ENCODE results near the gene CDH24. TPM values are rescaled to one million over a fixed set of nuclear protein-coding genes. Genes with fewer than 3 reads are reported as not detected.
A peak's percentile ranks its signal among the peaks of the same experiment; 100 is the strongest.

The CDH24 gene
- total and polyA plus RNA-seq, 10 of the 15 experiments (the other 5 are each of a cell fraction or from before 2014, with no cell fraction given): 0.10 to 1.5 (median 0.45) TPM; not detected in 2

DNA sequence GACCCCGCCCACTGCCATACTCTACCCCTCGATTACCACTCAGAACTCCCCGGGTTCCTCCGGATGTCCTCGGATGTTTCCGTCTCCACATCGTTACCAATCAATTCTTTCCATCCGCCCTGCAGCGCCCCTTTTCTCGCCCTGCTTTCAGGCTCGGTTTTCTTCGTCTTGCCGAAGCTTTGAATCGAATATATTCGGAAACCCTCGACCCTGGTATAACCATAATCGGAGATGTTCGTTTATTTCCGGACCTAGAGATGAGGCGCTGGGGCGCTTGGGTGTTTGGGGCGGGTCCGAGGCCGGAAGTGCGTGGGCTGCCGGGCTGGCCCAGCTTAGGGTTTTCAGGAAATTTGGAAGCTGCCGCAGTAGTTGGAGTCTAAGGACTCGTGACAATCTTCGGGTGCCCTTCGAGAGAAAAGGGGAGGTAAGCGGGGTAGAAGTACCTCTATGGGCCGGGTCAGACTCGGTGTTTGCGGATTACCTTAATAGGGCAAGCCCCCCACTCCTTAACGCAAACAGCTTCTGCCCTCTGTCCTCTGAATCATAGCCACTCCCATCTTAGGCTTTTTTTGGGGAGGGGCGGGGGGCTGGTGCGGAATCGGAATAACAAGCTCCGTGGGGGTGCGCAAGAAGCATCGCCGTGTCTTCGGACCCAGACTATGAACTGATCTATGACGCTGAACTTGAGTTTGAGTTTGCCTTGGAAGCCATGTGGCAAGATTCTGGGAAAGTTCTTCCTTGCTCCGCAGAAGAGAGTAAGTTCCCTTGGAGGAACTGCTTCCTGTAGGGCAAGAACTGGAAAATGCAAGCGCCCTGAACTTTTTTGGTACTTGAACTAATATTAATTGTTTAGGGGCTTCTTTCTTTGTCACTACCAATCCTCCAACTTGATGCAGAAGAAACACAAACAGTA, 38.1 kb upstream of the CDH24 start, which contains the start of gene C14orf119:
TSS of gene C14orf119 (plus strand) at position 310 of the 913 bp plus-strand sequence. CDS start 2,154 bp downstream, outside the sequence.
- CTCF ChIA-PET: interaction anchor here (0.6 to 3.7 kb wide), 25 partner anchors 8 to 1020 kb away, joined by 3 to 65 read pairs (median 4); partner anchors contain the start of genes CDH24, CEBPE, HAUS4 and PABPN1
- in situ Hi-C loops (cut with MboI) (no loop called here), intact Hi-C loops (cut with micrococcal nuclease; ENCODE audit: unreplicated experiment) (no loop called here)
- ATAC-seq (peak; percentile 93), FAIRE-seq (peak; percentile 99), DNase-seq (ENCODE audit: low read depth, low spot score) (peak; percentile 99)
- POLR2A ChIA-PET: interaction anchor here (0.6 to 2.3 kb wide), 20 partner anchors 9 to 686 kb away, joined by 3 to 19 read pairs (median 4); partner anchors contain the start of genes CDH24, DAD1, HAUS4 and HOMEZ
- Histone ChIP-seq H3K9me3 (replicated peaks; ENCODE audit: control insufficient read depth, insufficient read depth, low read length) (no peaks in the 10 kb centered on the region), H3K9ac (ENCODE audit: control insufficient read depth, insufficient read depth, low read length) (peak within 1 kb of the TSS; percentile 91), H3K79me2 (ENCODE audit: control insufficient read depth, insufficient read depth, low read length) (peaks cover 58% of the 10 kb centered on the region), H4K20me1 (ENCODE audit: control insufficient read depth, insufficient read depth) (0 out of 2 replicates have a peak, but pooled peaks cover 7% of the 10 kb centered on the region), H3K27ac (ENCODE audit: control insufficient read depth, insufficient read depth) (peak within 1 kb of the TSS; percentile 99), H3K27me3 (replicated peaks in 1 of 2; ENCODE audit: control insufficient read depth in 2 of 2, insufficient read depth in 2 of 2, low read length in 1 of 2) (no peaks in the 10 kb centered on the region), H2AFZ (ENCODE audit: control insufficient read depth, low read depth, low read length) (peak within 1 kb of the TSS; percentile 99), H3K4me1 (ENCODE audit: control insufficient read depth, insufficient read depth, low read length) (peaks cover 3% of the 10 kb centered on the region; the same call in 1 of the 2 replicates), H3K36me3 (ENCODE audit: control insufficient read depth in 2 of 2, insufficient read depth in 2 of 2, low read length in 1 of 2) (peaks cover 0 to 22% of the 10 kb centered on the region in 2 experiments; a peak in 3 of 4 replicates), H3K4me2 (ENCODE audit: control insufficient read depth, insufficient read depth) (peak within 1 kb of the TSS; percentile 88), H3K4me3 (peak within 1 kb of the TSS; percentile 92)
- SMC1A ChIA-PET (ENCODE audit: uncharacterized antibody, unreplicated experiment): interaction anchor here (0.7 to 3.0 kb wide), 20 partner anchors 9 to 207 kb away, joined by 3 to 15 read pairs (median 4); partner anchors contain the start of genes CIROP, PPP1R3E, PRMT5 and SLC7A8
- under 1% methylated on average over 46 of the region's 46 CpGs for WGBS (ENCODE audit: insufficient coverage, insufficient replicate concordance, low lambda C conversion rate, missing lambda C conversion rate)
- TSS peak; percentile 85 for BruUV-seq (replicated peaks)
- RAD21 ChIA-PET (ENCODE audit: unreplicated experiment): interaction anchor here (0.7 to 2.5 kb wide), 15 partner anchors 13 to 618 kb away, joined by 3 to 23 read pairs (median 5); partner anchors contain the start of genes HOMEZ, PABPN1, PPP1R3E and RBM23
- TF ChIP-seq BHLHE40 (IDR thresholded peaks at IDR 0.05; ENCODE audit: borderline replicate concordance in 1 of 2, low read depth in 2 of 2, low read length in 1 of 2) (peak; percentile 5 to 20; a peak in 1 of 4 replicates), KDM1A (IDR thresholded peaks at IDR 0.05; ENCODE audit: borderline replicate concordance) (no peak), LARP7 (IDR thresholded peaks at IDR 0.05) (peak; percentile 24; the same call in 1 of the 2 replicates), IKZF2 (IDR thresholded peaks at IDR 0.05) (peak in 1 of 2 experiments; percentile 70; a peak in 3 of 4 replicates), MYC (IDR thresholded peaks at IDR 0.05; ENCODE audit: insufficient read depth, insufficient read length, insufficient replicate concordance, low read length, severe bottlenecking) (no peak), EGR1 (IDR thresholded peaks at IDR 0.05; ENCODE audit: borderline replicate concordance in 1 of 2, low read depth in 2 of 2, low read length in 2 of 2) (peak in 1 of 2 experiments; percentile 95; a peak in 2 of 3 replicates), EED (IDR thresholded peaks at IDR 0.05; ENCODE audit: low read depth) (peak; percentile 55; the same call in 1 of the 2 replicates), CTCF (IDR thresholded peaks at IDR 0.05 in 2 of 3, conservative IDR thresholded peaks at IDR 0.05 in 1 of 3; ENCODE audit: control insufficient read depth in 2 of 3, extremely low read depth in 1 of 3, insufficient read depth in 1 of 3, low read depth in 3 of 3, low read length in 3 of 3) (no peak), MXI1 (IDR thresholded peaks at IDR 0.05; ENCODE audit: low read depth, low read length) (peak; percentile 60), GATAD2B (conservative IDR thresholded peaks at IDR 0.05; ENCODE audit: low read depth) (0 out of 2 replicates have a peak, but pooled peaks have one; percentile 21), MEF2B (IDR thresholded peaks at IDR 0.05; ENCODE audit: partially characterized antibody, poor library complexity, severe bottlenecking) (peak; percentile 28), FOXK2 (IDR thresholded peaks at IDR 0.05) (peak; percentile 50; the same call in 1 of the 2 replicates), GABPA (IDR thresholded peaks at IDR 0.05; ENCODE audit: low read depth) (0 out of 2 replicates have a peak, but pooled peaks have one; percentile 62), RB1 (IDR thresholded peaks at IDR 0.05; ENCODE audit: borderline replicate concordance) (0 out of 2 replicates have a peak, but pooled peaks have one; percentile 21), MTA2 (IDR thresholded peaks at IDR 0.05; ENCODE audit: low read depth) (peak; percentile 55; the same call in 1 of the 2 replicates), PML (IDR thresholded peaks at IDR 0.05; ENCODE audit: low read length) (peak; percentile 80; the same call in 1 of the 2 replicates), JUND (IDR thresholded peaks at IDR 0.05; ENCODE audit: low read depth, low read length) (no peak)
- TF ChIP-seq, protein P1, sequence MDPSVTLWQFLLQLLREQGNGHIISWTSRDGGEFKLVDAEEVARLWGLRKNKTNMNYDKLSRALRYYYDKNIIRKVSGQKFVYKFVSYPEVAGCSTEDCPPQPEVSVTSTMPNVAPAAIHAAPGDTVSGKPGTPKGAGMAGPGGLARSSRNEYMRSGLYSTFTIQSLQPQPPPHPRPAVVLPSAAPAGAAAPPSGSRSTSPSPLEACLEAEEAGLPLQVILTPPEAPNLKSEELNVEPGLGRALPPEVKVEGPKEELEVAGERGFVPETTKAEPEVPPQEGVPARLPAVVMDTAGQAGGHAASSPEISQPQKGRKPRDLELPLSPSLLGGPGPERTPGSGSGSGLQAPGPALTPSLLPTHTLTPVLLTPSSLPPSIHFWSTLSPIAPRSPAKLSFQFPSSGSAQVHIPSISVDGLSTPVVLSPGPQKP (IDR thresholded peaks at IDR 0.05; ENCODE audit: low read depth, low read length): peak; percentile 79; the same call in 1 of the 2 replicates
